Liver (tissue), 9 donors: ENCODE results near the gene PRKN. TPM values are rescaled to one million over a fixed set of nuclear protein-coding genes. Genes with fewer than 3 reads are reported as not detected.

ENCODE experiments used
- DNase-seq: peaks from one replicate; pipeline ENCODE4 v3.0.0-alpha.2; 2017; ENCODE audit warnings: low spot score
- H3K27ac ChIP-seq, 2 donors: one replicate each; pipeline ENCODE4 v1.7.0; 2013; ENCODE audit warnings: inconsistent platforms in 2 of 2, low read length in 2 of 2, control low read depth in 1 of 2, low read depth in 1 of 2, mild to moderate bottlenecking in 1 of 2
- H3K27me3 ChIP-seq, 4 donors: one replicate each; pipeline versions ENCODE4 v1.6.1 to v1.7.0; 2013; ENCODE audit warnings: low read length in 3 of 4, inconsistent platforms in 1 of 4, mild to moderate bottlenecking in 1 of 4, moderate library complexity in 1 of 4; ENCODE audit not compliant: control insufficient read depth in 4 of 4, insufficient read depth in 4 of 4
- H3K36me3 ChIP-seq, 4 donors: one replicate each; pipeline versions ENCODE4 v1.6.1 to v1.7.0; 2013; ENCODE audit warnings: low read length in 3 of 4, mild to moderate bottlenecking in 3 of 4, low read depth in 1 of 4, moderate library complexity in 1 of 4; ENCODE audit not compliant: control insufficient read depth in 4 of 4, insufficient read depth in 3 of 4
- H3K4me1 ChIP-seq, 4 donors: one replicate each; pipeline versions ENCODE4 v1.6.1 to v1.7.0; 2013; ENCODE audit warnings: low read length in 3 of 4, mild to moderate bottlenecking in 3 of 4, moderate library complexity in 1 of 4; ENCODE audit not compliant: control insufficient read depth in 4 of 4, insufficient read depth in 4 of 4
- H3K4me3 ChIP-seq, 3 donors: one replicate each; pipeline versions ENCODE4 v1.6.1 to v1.7.0; 2013; ENCODE audit warnings: low read length in 3 of 3, control low read depth in 1 of 3, low read depth in 1 of 3, mild to moderate bottlenecking in 1 of 3
- H3K9ac ChIP-seq, 2 donors: one replicate each; pipeline ENCODE4 v1.7.0; 2013; ENCODE audit warnings: low read length in 2 of 2, mild to moderate bottlenecking in 2 of 2, moderate library complexity in 2 of 2, control low read depth in 1 of 2, low read depth in 1 of 2
- H3K9me3 ChIP-seq, 4 donors: one replicate each; pipeline versions ENCODE4 v1.6.1 to v1.7.0; 2013; ENCODE audit warnings: low read length in 3 of 4; ENCODE audit not compliant: control insufficient read depth in 4 of 4
- ATF3 ChIP-seq: IDR thresholded peaks from 2 replicates; pipeline ENCODE4 v1.6.1; 2016; ENCODE audit warnings: antibody characterized with exemption
- CTCF ChIP-seq: fragments of 150-350 bp; IDR thresholded peaks from 2 replicates; pipeline ENCODE4 v1.5.1; 2017; ENCODE audit warnings: improper control_type of control experiment, low read depth, low read length; ENCODE audit not compliant: missing input control
- EGR1 ChIP-seq, 2 donors: IDR thresholded peaks; 2 replicates each; pipeline ENCODE4 v1.6.1; 2016 to 2018; ENCODE audit warnings: antibody characterized with exemption in 2 of 2, low read depth in 2 of 2
- FOXA1 ChIP-seq: IDR thresholded peaks from 2 replicates; pipeline ENCODE4 v1.6.1; 2016; ENCODE audit warnings: antibody characterized with exemption
- FOXA2 ChIP-seq: IDR thresholded peaks from 2 replicates; pipeline ENCODE4 v1.6.1; 2016; ENCODE audit warnings: antibody characterized with exemption
- GABPA ChIP-seq, 2 donors: IDR thresholded peaks in 1 of 2; conservative IDR thresholded peaks in 1 of 2; 2 replicates each; pipeline ENCODE4 v1.6.1; 2016; ENCODE audit warnings: antibody characterized with exemption in 2 of 2, mild to moderate bottlenecking in 1 of 2, moderate library complexity in 1 of 2
- HNF4A ChIP-seq, 2 donors: conservative IDR thresholded peaks; 2 replicates each; pipeline ENCODE4 v1.6.1; 2016; ENCODE audit warnings: antibody characterized with exemption in 2 of 2, mild to moderate bottlenecking in 2 of 2
- HNF4G ChIP-seq: IDR thresholded peaks from 2 replicates; pipeline ENCODE4 v1.6.1; 2016; ENCODE audit warnings: antibody characterized with exemption
- JUND ChIP-seq, 2 donors: IDR thresholded peaks; 2 replicates each; pipeline ENCODE4 v1.6.1; 2016; ENCODE audit warnings: antibody characterized with exemption in 2 of 2
- MAX ChIP-seq: IDR thresholded peaks from 2 replicates; pipeline ENCODE4 v1.6.1; 2016; ENCODE audit warnings: antibody characterized with exemption
- RAD21 ChIP-seq, 2 donors: IDR thresholded peaks; 2 replicates each; pipeline ENCODE4 v1.6.1; 2016; ENCODE audit warnings: antibody characterized with exemption in 2 of 2, mild to moderate bottlenecking in 2 of 2
- RXRA ChIP-seq, 2 donors: IDR thresholded peaks; 2 replicates each; pipeline ENCODE4 v1.6.1; 2017 to 2018; ENCODE audit warnings: antibody characterized with exemption in 2 of 2, mild to moderate bottlenecking in 1 of 2
- SP1 ChIP-seq: IDR thresholded peaks from 2 replicates; pipeline ENCODE4 v1.6.1; 2018; ENCODE audit warnings: antibody characterized with exemption, mild to moderate bottlenecking
- TAF1 ChIP-seq: conservative IDR thresholded peaks from 2 replicates; pipeline ENCODE4 v1.6.1; 2016; ENCODE audit warnings: antibody characterized with exemption, mild to moderate bottlenecking
- YY1 ChIP-seq: IDR thresholded peaks from 2 replicates; pipeline ENCODE4 v1.6.1; 2016; ENCODE audit warnings: antibody characterized with exemption, mild to moderate bottlenecking
- ZBTB33 ChIP-seq: IDR thresholded peaks from 2 replicates; pipeline ENCODE4 v1.6.1; 2016; ENCODE audit warnings: antibody characterized with exemption
- WGBS: extraction: QIAGEN DNeasy Blood & Tissue Kit; methylation state at CpG from one replicate; pipeline ENCODE4 v1.1.7; 2013; 5-methylcytosine and 5-hydroxymethylcytosine counted together
- polyA plus RNA-seq, 2 donors: library from polyadenylated mRNA; stranded (reverse) in 1 of 2; unstranded in 1 of 2; fragments of 200-250 nt in 1 of 2; fragments of >200 nt in 1 of 2; fragmentation: Nextera tagmentation in 1 of 2; extraction: Ambion mirVana in 1 of 2; gene quantifications; one replicate each; pipeline versions ENCODE4 v1.2.1 to v1.2.3, GENCODE V29; 2013 to 2015
- total RNA-seq, 2 donors: library from RNA; depleted of rRNA; stranded (reverse); fragments of >200 nt; gene quantifications; one replicate each; pipeline ENCODE4 v1.2.3, GENCODE V29; 2014
- donor health status: healthy.
- donor health status: healthy.
- donor health status: healthy.
- donor health status: healthy.
- donor health status: healthy.

Gene PRKN
- total and polyA plus RNA-seq, 4 donors = 0.47 to 4.1 (median 3.2) TPM

GRCh38 chr6:161554883-161555282, 1172.7 kb downstream of the PRKN start (continued):
- TF ChIP-seq RAD21 (IDR thresholded peaks at IDR 0.05) = no peak
- TF ChIP-seq CTCF = no peak
- no peak for TF ChIP-seq HNF4A (conservative IDR thresholded peaks at IDR 0.05)
- no peak for TF ChIP-seq FOXA2
- TF ChIP-seq HNF4G = no peak
- no peak for TF ChIP-seq GABPA (IDR thresholded peaks at IDR 0.05 in 1 of 2, conservative IDR thresholded peaks at IDR 0.05 in 1 of 2)
- TF ChIP-seq EGR1 (IDR thresholded peaks at IDR 0.05; ENCODE audit: low read depth in 2 of 2) = no peak
- no peak for TF ChIP-seq SP1

- Histone ChIP-seq H3K4me3 (no peak overlapping the region), H3K27ac (no peak overlapping the region), H3K4me1 (no peaks in the 10 kb centered on the region), H3K36me3 (no peaks in the 10 kb centered on the region), H3K9me3 (peaks cover 0 to 13% (median 7%) of the 10 kb centered on the region in 4 donors), H3K27me3 (no peaks in the 10 kb centered on the region), H3K9ac (no peak overlapping the region)
- WGBS = 55% methylated on average over 4 of the region's 4 CpGs
- DNase-seq = no peak
- TF ChIP-seq FOXA2 = peak; percentile 16
- no peak for TF ChIP-seq ZBTB33
- TF ChIP-seq GABPA (IDR thresholded peaks at IDR 0.05 in 1 of 2, conservative IDR thresholded peaks at IDR 0.05 in 1 of 2) = no peak
- no peak for TF ChIP-seq HNF4A (conservative IDR thresholded peaks at IDR 0.05)
Measured at GRCh38 chr6:161549977-161550655, 1177.5 kb downstream of the PRKN start.

- 95% methylated on average over 9 of the region's 9 CpGs for WGBS
- Histone ChIP-seq H3K27ac (no peak overlapping the region), H3K9ac (no peak overlapping the region), H3K4me1 (no peaks in the 10 kb centered on the region), H3K4me3 (no peak overlapping the region), H3K36me3 (no peaks in the 10 kb centered on the region), H3K9me3 (peaks cover 0 to 3% (median 2%) of the 10 kb centered on the region in 4 donors), H3K27me3 (no peaks in the 10 kb centered on the region)
- no peak for TF ChIP-seq SP1
- TF ChIP-seq RXRA (IDR thresholded peaks at IDR 0.05) = no peak
- TF ChIP-seq EGR1 (IDR thresholded peaks at IDR 0.05; ENCODE audit: low read depth in 2 of 2) = no peak
- TF ChIP-seq CTCF = no peak
- TF ChIP-seq JUND (IDR thresholded peaks at IDR 0.05) = no peak
- no peak for TF ChIP-seq GABPA (IDR thresholded peaks at IDR 0.05 in 1 of 2, conservative IDR thresholded peaks at IDR 0.05 in 1 of 2)
- TF ChIP-seq MAX = no peak
- TF ChIP-seq TAF1 = no peak
- no peak for TF ChIP-seq HNF4A (conservative IDR thresholded peaks at IDR 0.05)
- no peak for TF ChIP-seq ATF3
- TF ChIP-seq YY1 = no peak
- TF ChIP-seq RAD21 (IDR thresholded peaks at IDR 0.05) = no peak
- no peak for TF ChIP-seq FOXA2
- TF ChIP-seq FOXA1 = no peak
- no peak for TF ChIP-seq HNF4G
- no peak for DNase-seq
Measured at GRCh38 chr6:161548713-161549296, 1178.8 kb downstream of the PRKN start.
